DMS153 (cell line): ENCODE data around the gene AMPD3.
"Not testable (repeated sequence)": the region's sequence is repeated elsewhere in the genome, so short reads cannot be mapped to it uniquely, and the experiment has no call there.

Source experiments
- DNase-seq: peaks from one replicate; lab custom pipeline; 2025; lab: John Stamatoyannopoulos, UW

AMPD3 gene

GRCh38 chr11:10454878-10455631 is at the start of gene AMPD3:
AMPD3 (plus strand) TSS chr11:10455264; CDS start chr11:10461520, 6,256 bp downstream.
- peak; percentile 70 for DNase-seq

- DNase-seq: peak; percentile 77
These were observed 49.0 kb upstream of the AMPD3 start for GRCh38 chr11:10405865-10406592.

- peak; percentile 24 for DNase-seq
These were observed 48.0 kb upstream of the AMPD3 start for GRCh38 chr11:10407055-10407454.

GRCh38 chr11:10407749-10408685 is 47.0 kb upstream of the AMPD3 start:
- no peak for DNase-seq

- DNase-seq: no peak
These were observed 45.8 kb upstream of the AMPD3 start for GRCh38 chr11:10409207-10409661.

GRCh38 chr11:10410106-10410843 is 44.8 kb upstream of the AMPD3 start:
- no peak for DNase-seq

GRCh38 chr11:10410844-10411200 is 44.2 kb upstream of the AMPD3 start:
- no peak for DNase-seq

GRCh38 chr11:10412266-10412665 is 42.8 kb upstream of the AMPD3 start:
- DNase-seq: no peak

- no peak for DNase-seq
These were observed 41.8 kb upstream of the AMPD3 start for GRCh38 chr11:10413268-10413667.

GRCh38 chr11:10414181-10414580 is 40.9 kb upstream of the AMPD3 start:
- DNase-seq: no peak

GRCh38 chr11:10414659-10415058 is 40.4 kb upstream of the AMPD3 start:
- no peak for DNase-seq

GRCh38 chr11:10415817-10416392 is 39.2 kb upstream of the AMPD3 start:
- no peak for DNase-seq

GRCh38 chr11:10418259-10418949 is 36.7 kb upstream of the AMPD3 start:
- no peak for DNase-seq

- no peak for DNase-seq
These were observed 36.1 kb upstream of the AMPD3 start for GRCh38 chr11:10418950-10419310.

- no peak for DNase-seq
These were observed 28.6 kb upstream of the AMPD3 start for GRCh38 chr11:10426475-10426874.

GRCh38 chr11:10428453-10428852 is 26.6 kb upstream of the AMPD3 start:
- DNase-seq: no peak

GRCh38 chr11:10429526-10429925 is 25.5 kb upstream of the AMPD3 start:
- DNase-seq: no peak

GRCh38 chr11:10432493-10432892 is 22.6 kb upstream of the AMPD3 start:
- no peak for DNase-seq

- DNase-seq: no peak
These were observed 22.1 kb upstream of the AMPD3 start for GRCh38 chr11:10432971-10433370.

- DNase-seq: no peak
These were observed 18.8 kb upstream of the AMPD3 start for GRCh38 chr11:10436224-10436623.

- DNase-seq: not testable (repeated sequence)
These were observed 18.4 kb upstream of the AMPD3 start for GRCh38 chr11:10436683-10437082.
